ENCODE data around the gene CCS.

The CCS gene

DNA sequence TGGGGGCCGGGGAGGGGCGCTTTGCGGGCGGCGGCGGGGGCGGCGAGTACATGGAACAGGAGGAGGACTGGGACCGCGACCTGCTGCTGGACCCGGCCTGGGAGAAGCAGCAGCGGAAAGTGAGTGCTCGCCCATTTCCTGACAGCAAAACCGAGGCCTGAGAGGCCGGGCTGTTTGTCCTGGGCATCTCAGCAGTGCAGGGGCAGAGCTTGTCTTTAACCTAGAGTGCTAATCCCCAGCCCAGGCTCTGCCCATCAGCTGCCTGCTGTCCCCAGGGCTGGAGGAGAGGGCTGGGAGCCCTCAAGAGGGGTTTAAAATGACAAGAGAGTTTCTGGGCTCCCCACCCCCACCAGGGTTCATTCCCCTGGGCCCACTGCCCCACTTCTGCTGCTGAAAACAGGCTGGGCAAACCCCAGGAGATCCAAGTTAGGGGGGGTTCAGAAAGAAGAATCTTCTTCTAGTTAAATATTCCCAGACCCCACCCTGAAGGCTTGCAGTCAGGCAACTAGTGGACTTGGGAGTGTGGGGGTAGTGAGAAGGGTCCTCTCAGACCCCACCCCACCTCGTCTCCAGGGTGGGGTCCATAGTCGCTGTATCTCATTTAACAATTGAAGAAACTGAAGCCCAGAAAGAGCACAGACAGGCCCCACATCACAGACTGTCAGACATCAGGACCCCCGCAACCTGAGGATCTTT lies 45.9 kb upstream of the CCS start:
- Histone ChIP-seq H3K9me3 (ENCODE audit: control insufficient read depth, insufficient read depth, low read depth, low read length) (no peaks in the 10 kb centered on the region), H3K4me1 (ENCODE audit: control insufficient read depth, insufficient read depth, low read length) (no peaks in the 10 kb centered on the region), H3K36me3 (ENCODE audit: control insufficient read depth in 2 of 2, insufficient read depth in 1 of 2, low read length in 2 of 2) (peaks cover 0 to 18% of the 10 kb centered on the region in 2 experiments; a peak in 1 of 3 replicates), H3K4me3 (ENCODE audit: low read depth, low read length) (no peak overlapping the region), H3K27ac (ENCODE audit: extremely low read depth, low read depth, low read length) (no peak overlapping the region)
- POLR2A ChIA-PET, result interaction anchor here (0.6 to 1.7 kb wide), 6 partner anchors 8 to 781 kb away, joined by 4 to 9 read pairs (median 5); partner anchors contain the start of gene DPP3
- peak; percentile 54; the same call in 1 of the 2 replicates for TF ChIP-seq ZNF664 (tag by site-specific recombination; IDR thresholded peaks at IDR 0.05)
- TF ChIP-seq ZNF549 (tag by site-specific recombination; IDR thresholded peaks at IDR 0.05), result no peak
- TF ChIP-seq, protein P1, sequence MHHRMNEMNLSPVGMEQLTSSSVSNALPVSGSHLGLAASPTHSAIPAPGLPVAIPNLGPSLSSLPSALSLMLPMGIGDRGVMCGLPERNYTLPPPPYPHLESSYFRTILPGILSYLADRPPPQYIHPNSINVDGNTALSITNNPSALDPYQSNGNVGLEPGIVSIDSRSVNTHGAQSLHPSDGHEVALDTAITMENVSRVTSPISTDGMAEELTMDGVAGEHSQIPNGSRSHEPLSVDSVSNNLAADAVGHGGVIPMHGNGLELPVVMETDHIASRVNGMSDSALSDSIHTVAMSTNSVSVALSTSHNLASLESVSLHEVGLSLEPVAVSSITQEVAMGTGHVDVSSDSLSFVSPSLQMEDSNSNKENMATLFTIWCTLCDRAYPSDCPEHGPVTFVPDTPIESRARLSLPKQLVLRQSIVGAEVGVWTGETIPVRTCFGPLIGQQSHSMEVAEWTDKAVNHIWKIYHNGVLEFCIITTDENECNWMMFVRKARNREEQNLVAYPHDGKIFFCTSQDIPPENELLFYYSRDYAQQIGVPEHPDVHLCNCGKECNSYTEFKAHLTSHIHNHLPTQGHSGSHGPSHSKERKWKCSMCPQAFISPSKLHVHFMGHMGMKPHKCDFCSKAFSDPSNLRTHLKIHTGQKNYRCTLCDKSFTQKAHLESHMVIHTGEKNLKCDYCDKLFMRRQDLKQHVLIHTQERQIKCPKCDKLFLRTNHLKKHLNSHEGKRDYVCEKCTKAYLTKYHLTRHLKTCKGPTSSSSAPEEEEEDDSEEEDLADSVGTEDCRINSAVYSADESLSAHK (tag by site-specific recombination; IDR thresholded peaks at IDR 0.05), result peak; percentile 76; the same call in 1 of the 2 replicates
- TF ChIP-seq ZNF548 (tag by site-specific recombination; IDR thresholded peaks at IDR 0.05), result no peak
- TF ChIP-seq, protein P2, sequence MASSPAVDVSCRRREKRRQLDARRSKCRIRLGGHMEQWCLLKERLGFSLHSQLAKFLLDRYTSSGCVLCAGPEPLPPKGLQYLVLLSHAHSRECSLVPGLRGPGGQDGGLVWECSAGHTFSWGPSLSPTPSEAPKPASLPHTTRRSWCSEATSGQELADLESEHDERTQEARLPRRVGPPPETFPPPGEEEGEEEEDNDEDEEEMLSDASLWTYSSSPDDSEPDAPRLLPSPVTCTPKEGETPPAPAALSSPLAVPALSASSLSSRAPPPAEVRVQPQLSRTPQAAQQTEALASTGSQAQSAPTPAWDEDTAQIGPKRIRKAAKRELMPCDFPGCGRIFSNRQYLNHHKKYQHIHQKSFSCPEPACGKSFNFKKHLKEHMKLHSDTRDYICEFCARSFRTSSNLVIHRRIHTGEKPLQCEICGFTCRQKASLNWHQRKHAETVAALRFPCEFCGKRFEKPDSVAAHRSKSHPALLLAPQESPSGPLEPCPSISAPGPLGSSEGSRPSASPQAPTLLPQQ (tag by site-specific recombination; IDR thresholded peaks at IDR 0.05), result peak; percentile 51; the same call in 1 of the 2 replicates
- TF ChIP-seq ZNF19 (tag by site-specific recombination; IDR thresholded peaks at IDR 0.05; ENCODE audit: low read depth), result no peak
- no peak for TF ChIP-seq ZNF600 (tag by site-specific recombination; IDR thresholded peaks at IDR 0.05)
- CTCF ChIA-PET, result interaction anchor here (0.5 to 2.8 kb wide), 5 partner anchors 31 to 139 kb away, joined by 3 to 10 read pairs (median 3); partner anchors contain the start of gene RBM4B

DNA sequence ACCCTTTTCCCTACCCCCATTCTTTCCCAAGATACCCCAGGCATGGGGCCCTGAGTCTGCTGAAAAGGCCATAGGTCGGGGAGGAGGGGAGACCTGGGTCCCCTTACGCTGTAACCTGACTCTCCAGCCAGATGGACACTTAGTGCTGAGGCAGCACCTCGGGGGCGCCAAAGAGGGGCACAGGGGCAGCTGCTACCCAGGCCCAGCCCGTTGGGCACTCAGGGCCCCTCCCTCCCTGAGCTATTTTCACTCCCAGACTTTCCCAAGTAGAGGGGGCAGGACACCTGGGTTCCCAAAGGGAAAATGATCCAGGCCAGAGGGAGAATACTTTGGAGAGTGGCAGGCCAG lies 45.3 kb upstream of the CCS start:
- H3K36me3 ChIP-seq (ENCODE audit: control insufficient read depth in 2 of 2, insufficient read depth in 1 of 2, low read length in 2 of 2), result peaks cover 0 to 13% of the 10 kb centered on the region in 2 experiments; a peak in 1 of 3 replicates
- ChIA-PET CTCF (interaction anchor here (0.5 kb wide), 1 partner anchor 132 kb away, joined by 3 read pairs; no protein-coding TSS in a partner anchor), POLR2A (no interaction called here)
- no peaks in the 10 kb centered on the region for H3K9me3 ChIP-seq (ENCODE audit: control insufficient read depth, insufficient read depth, low read depth, low read length)
- H3K4me1 ChIP-seq (ENCODE audit: control insufficient read depth, insufficient read depth, low read length), result no peaks in the 10 kb centered on the region
- H3K4me3 ChIP-seq (ENCODE audit: low read depth, low read length), result no peak overlapping the region
- no peak for TF ChIP-seq PRDM1 (tag by site-specific recombination; IDR thresholded peaks at IDR 0.05)
- no peak for TF ChIP-seq ZFHX2 (tag by site-specific recombination; conservative IDR thresholded peaks at IDR 0.05)
- no peak for TF ChIP-seq FEZF1 (tag by site-specific recombination; IDR thresholded peaks at IDR 0.05)
- TF ChIP-seq ZNF776 (tag by site-specific recombination; IDR thresholded peaks at IDR 0.05; ENCODE audit: borderline replicate concordance), result no peak
- no peak for TF ChIP-seq HOXD13 (CRISPR knock-in tag; IDR thresholded peaks at IDR 0.05; ENCODE audit: borderline replicate concordance)
- no peak for TF ChIP-seq ZNF830 (tag by site-specific recombination; IDR thresholded peaks at IDR 0.05; ENCODE audit: low read depth)
- TF ChIP-seq ZBTB17 (tag by site-specific recombination; IDR thresholded peaks at IDR 0.05), result no peak
- TF ChIP-seq ZNF529 (tag by site-specific recombination; IDR thresholded peaks at IDR 0.05; ENCODE audit: insufficient replicate concordance), result no peak
- TF ChIP-seq KLF9 (tag by site-specific recombination; IDR thresholded peaks at IDR 0.05; ENCODE audit: low read depth), result no peak
- TF ChIP-seq REPIN1 (tag by site-specific recombination; IDR thresholded peaks at IDR 0.05; ENCODE audit: low read depth), result no peak
- no peak for TF ChIP-seq ZNF600 (tag by site-specific recombination; IDR thresholded peaks at IDR 0.05)
- TF ChIP-seq ZNF629 (tag by site-specific recombination; IDR thresholded peaks at IDR 0.05), result no peak
- no peak for TF ChIP-seq ZNF140 (tag by site-specific recombination; IDR thresholded peaks at IDR 0.05)
- H3K27ac ChIP-seq (ENCODE audit: extremely low read depth, low read depth, low read length), result no peak overlapping the region
